IMR-90 (cell line): ENCODE results near the gene LAMC3. TPM values are rescaled to one million over a fixed set of nuclear protein-coding genes. Genes with fewer than 3 reads are reported as not detected.

Source experiments
- ATAC-seq: fragments of 200-7000 bp; cut with Tn5 transposase; 2 replicates; pipeline ENCODE4 v1.9.1; 2020; ENCODE audit warnings: low read depth, mild to moderate bottlenecking, moderate library complexity
- BruUV-seq: library from RNA; stranded (reverse); fragments of 400-500 nt; replicated peaks from 2 replicates; lab custom pipeline; 2021; lab: Mats Ljungman, UMichigan
- CTCF ChIA-PET: fragments of 300-600 bp; formaldehyde crosslinking; extraction: SDS; loops from one replicate; lab custom pipeline; 2021; ENCODE audit warnings: antibody characterized with exemption; lab: Yijun Ruan, JAX
- POLR2A ChIA-PET: fragments of 300-600 bp; sonication (Branson Sonifier 250); formaldehyde crosslinking; loops from one replicate; lab custom pipeline; 2022; ENCODE audit warnings: antibody characterized with exemption; ENCODE audit not compliant: unreplicated experiment; lab: Charles Lee
- DNase-seq: peaks from one replicate; pipeline ENCODE4 v3.0.0; 2013
- H2AFZ ChIP-seq: replicated peaks from 2 replicates; pipeline ENCODE3; 2013; ENCODE audit warnings: low read length, mild to moderate bottlenecking; ENCODE audit not compliant: poor library complexity
- H2AK5ac ChIP-seq: 2 replicates; pipeline ENCODE4 v1.6.1; 2013; ENCODE audit warnings: low read depth, low read length, inconsistent platforms
- H2AK9ac ChIP-seq: replicated peaks from 2 replicates; pipeline ENCODE3; 2013; ENCODE audit warnings: mild to moderate bottlenecking, low read depth, low read length, moderate library complexity; ENCODE audit not compliant: poor library complexity
- H2BK120ac ChIP-seq: 2 replicates; pipeline ENCODE4 v1.6.1; 2013; ENCODE audit warnings: low read depth, low read length, inconsistent platforms
- H2BK15ac ChIP-seq: 3 replicates; pipeline ENCODE4 v1.6.1; 2013; ENCODE audit warnings: low read depth, low read length, inconsistent platforms
- H2BK20ac ChIP-seq: 2 replicates; pipeline ENCODE4 v1.6.1; 2013; ENCODE audit warnings: low read depth, mild to moderate bottlenecking, inconsistent platforms, low read length, moderate library complexity
- H2BK5ac ChIP-seq: 2 replicates; pipeline ENCODE4 v1.6.1; 2013; ENCODE audit warnings: mild to moderate bottlenecking, low read depth, low read length, inconsistent platforms; ENCODE audit not compliant: poor library complexity, severe bottlenecking
- H3K14ac ChIP-seq: replicated peaks from 2 replicates; pipeline ENCODE4 v1.6.1; 2013; ENCODE audit warnings: low read depth, low read length, inconsistent platforms
- H3K18ac ChIP-seq: 2 replicates; pipeline ENCODE4 v1.6.1; 2013; ENCODE audit warnings: low read depth, low read length, control low read depth
- H3K23ac ChIP-seq: 2 replicates; pipeline ENCODE4 v1.6.1; 2013; ENCODE audit warnings: low read depth, low read length, inconsistent platforms
- H3K27ac ChIP-seq: 2 replicates; pipeline ENCODE4 v1.5.1; 2013; ENCODE audit warnings: mild to moderate bottlenecking, control low read depth, low read length; ENCODE audit not compliant: insufficient read depth
- H3K27me3 ChIP-seq: 2 replicates; pipeline ENCODE4 v1.6.1; 2013; ENCODE audit warnings: low read length; ENCODE audit not compliant: control insufficient read depth, insufficient read depth
- H3K36me3 ChIP-seq: 2 replicates; pipeline ENCODE4 v1.6.1; 2013; ENCODE audit warnings: low read length, mixed read lengths; ENCODE audit not compliant: control insufficient read depth, insufficient read depth
- H3K4ac ChIP-seq: 2 replicates; pipeline ENCODE4 v1.6.1; 2013; ENCODE audit warnings: low read depth, low read length, inconsistent platforms
- H3K4me1 ChIP-seq: 2 replicates; pipeline ENCODE4 v1.6.1; 2013; ENCODE audit warnings: low read length, mixed read lengths; ENCODE audit not compliant: control insufficient read depth, insufficient read depth
- H3K4me2 ChIP-seq: 2 replicates; pipeline ENCODE4 v1.6.1; 2013; ENCODE audit warnings: low read depth, mild to moderate bottlenecking, control low read depth, low read length, moderate library complexity
- H3K4me3 ChIP-seq: 2 replicates; pipeline ENCODE4 v1.5.1; 2013; ENCODE audit warnings: low read depth, mild to moderate bottlenecking, control low read depth, low read length, moderate library complexity; ENCODE audit not compliant: insufficient read depth
- H3K56ac ChIP-seq: 2 replicates; pipeline ENCODE4 v1.6.1; 2013; ENCODE audit warnings: low read length, inconsistent platforms; ENCODE audit not compliant: insufficient read depth; ENCODE audit errors: extremely low read depth
- H3K79me1 ChIP-seq, 2 experiments: 2 replicates each; pipeline ENCODE4 v1.6.1; 2013; ENCODE audit warnings: low read length in 2 of 2, inconsistent platforms in 1 of 2, low read depth in 1 of 2
- H3K9ac ChIP-seq: 2 replicates; pipeline ENCODE4 v1.6.1; 2013; ENCODE audit warnings: low read depth, low read length, control low read depth
- H3K9me1 ChIP-seq: 2 replicates; pipeline ENCODE4 v1.6.1; 2013; ENCODE audit warnings: low read length, inconsistent platforms; ENCODE audit not compliant: insufficient read depth
- H3K9me3 ChIP-seq: 2 replicates; pipeline ENCODE4 v1.6.1; 2013; ENCODE audit warnings: low read length; ENCODE audit not compliant: control insufficient read depth, insufficient read depth
- H4K20me1 ChIP-seq: 2 replicates; pipeline ENCODE4 v1.6.1; 2013; ENCODE audit warnings: low read length, inconsistent platforms; ENCODE audit not compliant: insufficient read depth
- H4K5ac ChIP-seq: 2 replicates; pipeline ENCODE4 v1.6.1; 2013; ENCODE audit warnings: mild to moderate bottlenecking, low read depth, low read length, control low read depth
- H4K8ac ChIP-seq, 2 experiments: 2 replicates each; pipeline ENCODE4 v1.6.1; 2013; ENCODE audit warnings: low read depth in 2 of 2, low read length in 2 of 2, control low read depth in 1 of 2, inconsistent platforms in 1 of 2
- H4K91ac ChIP-seq: 2 replicates; pipeline ENCODE4 v1.6.1; 2013; ENCODE audit warnings: low read depth, low read length, inconsistent platforms; ENCODE audit not compliant: insufficient read depth
- BHLHE40 ChIP-seq: fragments of 150-350 bp; IDR thresholded peaks from 2 replicates; pipeline ENCODE4 v1.6.1; 2016; ENCODE audit warnings: mild to moderate bottlenecking, low read depth, low read length
- CEBPB ChIP-seq: IDR thresholded peaks from 2 replicates; pipeline ENCODE4 v1.6.1; 2012; ENCODE audit warnings: low read depth, low read length, improper control_type of control experiment
- CHD1 ChIP-seq: IDR thresholded peaks from 2 replicates; pipeline ENCODE4 v1.6.1; 2012; ENCODE audit warnings: low read depth, low read length, improper control_type of control experiment
- FOS ChIP-seq: fragments of 150-350 bp; IDR thresholded peaks from 2 replicates; pipeline ENCODE4 v1.6.1; 2016; ENCODE audit warnings: low read depth, low read length
- MAFK ChIP-seq: IDR thresholded peaks from 2 replicates; pipeline ENCODE4 v1.6.1; 2012; ENCODE audit warnings: low read depth, low read length, improper control_type of control experiment
- MAZ ChIP-seq: IDR thresholded peaks from 2 replicates; pipeline ENCODE4 v1.6.1; 2012; ENCODE audit warnings: low read depth, mild to moderate bottlenecking, low read length, improper control_type of control experiment, moderate library complexity, borderline replicate concordance
- MXI1 ChIP-seq: IDR thresholded peaks from 2 replicates; pipeline ENCODE4 v1.6.1; 2012; ENCODE audit warnings: low read depth, mild to moderate bottlenecking, low read length, moderate library complexity, borderline replicate concordance
- NFE2L2 ChIP-seq: fragments of 150-350 bp; IDR thresholded peaks from 2 replicates; pipeline ENCODE4 v1.6.1; 2016; ENCODE audit warnings: low read depth, mild to moderate bottlenecking, low read length
- POLR2A ChIP-seq: IDR thresholded peaks from 2 replicates; pipeline ENCODE4 v1.6.1; 2012; ENCODE audit warnings: mild to moderate bottlenecking, low read depth, low read length
- RAD21 ChIP-seq: IDR thresholded peaks from 2 replicates; pipeline ENCODE4 v1.6.1; 2012; ENCODE audit warnings: low read length, improper control_type of control experiment
- RCOR1 ChIP-seq: IDR thresholded peaks from 2 replicates; pipeline ENCODE4 v1.6.1; 2012; ENCODE audit warnings: mild to moderate bottlenecking, low read length, improper control_type of control experiment; ENCODE audit not compliant: insufficient replicate concordance
- RFX5 ChIP-seq: IDR thresholded peaks from 2 replicates; pipeline ENCODE4 v1.8.0; 2012; ENCODE audit warnings: low read depth, mild to moderate bottlenecking, low read length, moderate library complexity
- SMC3 ChIP-seq: fragments of 150-350 bp; IDR thresholded peaks from 2 replicates; pipeline ENCODE4 v1.6.1; 2016; ENCODE audit warnings: low read depth, mild to moderate bottlenecking, antibody characterized with exemption, low read length, moderate library complexity
- WGBS, 2 experiments: methylation state at CpG; one replicate each; pipeline versions ENCODE4 v1.1.5 to v1.1.7; 2013; ENCODE audit warnings: missing lambda C conversion rate in 2 of 2; ENCODE audit not compliant: insufficient read length in 1 of 2; ENCODE audit errors: extremely low coverage in 2 of 2; 5-methylcytosine and 5-hydroxymethylcytosine counted together
- dilution Hi-C: fragments of 300-500 bp; cut with HindIII; formaldehyde crosslinking; loops from one replicate; pipeline ENCODE4 v1.14.3; 2018; ENCODE audit warnings: low sequenced_read_pairs; ENCODE audit not compliant: unreplicated experiment
- in situ Hi-C: fragments of 300-500 bp; cut with MboI; formaldehyde crosslinking; loops from 3 replicates; pipeline ENCODE4 v1.14.3; 2019; ENCODE audit warnings: low sequenced_read_pairs, inconsistent platforms, mixed read lengths
- intact Hi-C: fragments of 100-400 bp; cut with micrococcal nuclease; formaldehyde crosslinking; loops from 2 replicates; pipeline ENCODE4 v1.10.0; 2022
- polyA plus RNA-seq, 3 experiments: library from polyadenylated mRNA; depleted of rRNA; stranded (reverse); fragments of >200 nt; gene quantifications; 2 replicates each; pipeline ENCODE4 v1.2.3, GENCODE V29; 2012; ENCODE audit warnings: low replicate concordance in 1 of 3
- total RNA-seq: library from RNA; depleted of rRNA; stranded (reverse); fragments of >200 nt; gene quantifications from 2 replicates; pipeline ENCODE4 v1.2.3, GENCODE V29; 2012
- TF ChIP-seq, protein P1 (sequence below): conservative IDR thresholded peaks from 2 replicates; pipeline ENCODE4 v1.5.1; 2012; ENCODE audit warnings: mild to moderate bottlenecking, low read depth, low read length, improper control_type of control experiment
- TF ChIP-seq, protein P2 (sequence below): fragments of 150-350 bp; IDR thresholded peaks from 2 replicates; pipeline ENCODE4 v1.6.1; 2016; ENCODE audit warnings: low read depth, mild to moderate bottlenecking, low read length, moderate library complexity, borderline replicate concordance
- TF ChIP-seq, protein P3 (sequence below): fragments of 150-350 bp; IDR thresholded peaks from 2 replicates; pipeline ENCODE4 v1.6.1; 2017; ENCODE audit warnings: mild to moderate bottlenecking, antibody characterized with exemption, low read length, low read depth

The LAMC3 gene
- total and polyA plus RNA-seq, 2 of the 4 experiments (the other 2 are of a cell fraction), result not detected

DNA sequence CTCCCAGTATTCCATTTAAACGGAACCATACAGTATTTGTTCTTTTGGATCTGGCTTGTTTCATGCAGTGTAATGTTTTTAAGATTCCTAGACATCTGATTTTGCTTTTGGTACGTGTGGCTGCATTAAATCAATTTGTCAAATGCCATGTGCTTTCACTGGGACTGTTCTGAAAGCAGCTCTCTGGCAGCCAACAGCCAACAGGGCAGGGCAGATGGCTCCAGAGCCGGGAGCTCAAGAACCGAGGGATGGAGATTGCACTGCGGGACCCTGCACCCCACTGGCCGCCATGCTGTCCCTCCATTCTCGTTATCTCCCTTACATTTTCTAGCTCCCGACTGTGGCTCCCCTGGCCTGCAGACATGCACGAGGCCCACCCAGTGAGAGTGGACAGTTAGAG lies 54.0 kb downstream of the LAMC3 start:
- H3K9me1 ChIP-seq, result no peaks in the 10 kb centered on the region; the same call in 1 of the 2 replicates
- no peak overlapping the region for H3K14ac ChIP-seq
- ChIA-PET CTCF (no interaction called here), POLR2A (no interaction called here)
- no peak overlapping the region for H2AFZ ChIP-seq
- no peak overlapping the region for H3K18ac ChIP-seq
- H2AK5ac ChIP-seq, result no peak overlapping the region
- no TSS peak for BruUV-seq
- in situ Hi-C loops, result no loop called here
- H4K8ac ChIP-seq, result no peak overlapping the region
- H3K27ac ChIP-seq, result no peak overlapping the region
- H3K36me3 ChIP-seq, result no peaks in the 10 kb centered on the region
- no peaks in the 10 kb centered on the region for H3K9me3 ChIP-seq
- H4K20me1 ChIP-seq, result no peaks in the 10 kb centered on the region
- no peak overlapping the region for H4K5ac ChIP-seq
- dilution Hi-C loops, result no loop called here
- no peak overlapping the region for H3K23ac ChIP-seq
- ATAC-seq, result no peak
- TF ChIP-seq MAFK (no peak), RCOR1 (no peak), SMC3 (no peak), MXI1 (no peak), POLR2A (no peak), MAZ (no peak), FOS (no peak), RAD21 (no peak), RFX5 (no peak), CEBPB (no peak), CHD1 (no peak), BHLHE40 (no peak), NFE2L2 (no peak)
- TF ChIP-seq, protein P1, sequence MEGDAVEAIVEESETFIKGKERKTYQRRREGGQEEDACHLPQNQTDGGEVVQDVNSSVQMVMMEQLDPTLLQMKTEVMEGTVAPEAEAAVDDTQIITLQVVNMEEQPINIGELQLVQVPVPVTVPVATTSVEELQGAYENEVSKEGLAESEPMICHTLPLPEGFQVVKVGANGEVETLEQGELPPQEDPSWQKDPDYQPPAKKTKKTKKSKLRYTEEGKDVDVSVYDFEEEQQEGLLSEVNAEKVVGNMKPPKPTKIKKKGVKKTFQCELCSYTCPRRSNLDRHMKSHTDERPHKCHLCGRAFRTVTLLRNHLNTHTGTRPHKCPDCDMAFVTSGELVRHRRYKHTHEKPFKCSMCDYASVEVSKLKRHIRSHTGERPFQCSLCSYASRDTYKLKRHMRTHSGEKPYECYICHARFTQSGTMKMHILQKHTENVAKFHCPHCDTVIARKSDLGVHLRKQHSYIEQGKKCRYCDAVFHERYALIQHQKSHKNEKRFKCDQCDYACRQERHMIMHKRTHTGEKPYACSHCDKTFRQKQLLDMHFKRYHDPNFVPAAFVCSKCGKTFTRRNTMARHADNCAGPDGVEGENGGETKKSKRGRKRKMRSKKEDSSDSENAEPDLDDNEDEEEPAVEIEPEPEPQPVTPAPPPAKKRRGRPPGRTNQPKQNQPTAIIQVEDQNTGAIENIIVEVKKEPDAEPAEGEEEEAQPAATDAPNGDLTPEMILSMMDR, result no peak
- TF ChIP-seq, protein P2, sequence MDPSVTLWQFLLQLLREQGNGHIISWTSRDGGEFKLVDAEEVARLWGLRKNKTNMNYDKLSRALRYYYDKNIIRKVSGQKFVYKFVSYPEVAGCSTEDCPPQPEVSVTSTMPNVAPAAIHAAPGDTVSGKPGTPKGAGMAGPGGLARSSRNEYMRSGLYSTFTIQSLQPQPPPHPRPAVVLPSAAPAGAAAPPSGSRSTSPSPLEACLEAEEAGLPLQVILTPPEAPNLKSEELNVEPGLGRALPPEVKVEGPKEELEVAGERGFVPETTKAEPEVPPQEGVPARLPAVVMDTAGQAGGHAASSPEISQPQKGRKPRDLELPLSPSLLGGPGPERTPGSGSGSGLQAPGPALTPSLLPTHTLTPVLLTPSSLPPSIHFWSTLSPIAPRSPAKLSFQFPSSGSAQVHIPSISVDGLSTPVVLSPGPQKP, result no peak
- TF ChIP-seq, protein P3, sequence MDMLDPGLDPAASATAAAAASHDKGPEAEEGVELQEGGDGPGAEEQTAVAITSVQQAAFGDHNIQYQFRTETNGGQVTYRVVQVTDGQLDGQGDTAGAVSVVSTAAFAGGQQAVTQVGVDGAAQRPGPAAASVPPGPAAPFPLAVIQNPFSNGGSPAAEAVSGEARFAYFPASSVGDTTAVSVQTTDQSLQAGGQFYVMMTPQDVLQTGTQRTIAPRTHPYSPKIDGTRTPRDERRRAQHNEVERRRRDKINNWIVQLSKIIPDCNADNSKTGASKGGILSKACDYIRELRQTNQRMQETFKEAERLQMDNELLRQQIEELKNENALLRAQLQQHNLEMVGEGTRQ, result no peak
- no peak overlapping the region for H3K4ac ChIP-seq
- no peak overlapping the region for H2BK120ac ChIP-seq
- no peak overlapping the region for H3K56ac ChIP-seq
- H3K4me2 ChIP-seq, result no peak overlapping the region
- H2AK9ac ChIP-seq, result no peak overlapping the region
- intact Hi-C loops, result no loop called here
- H4K91ac ChIP-seq, result no peak overlapping the region
- 92% methylated on average over 2 of the region's 9 CpGs; no CpG with 5 or more reads in 1 of the 2 experiments for WGBS, 2 experiments
- peaks cover 21% of the 10 kb centered on the region for H3K27me3 ChIP-seq
- no peaks in the 10 kb centered on the region for H3K4me1 ChIP-seq
- no peak overlapping the region for H3K4me3 ChIP-seq
- H2BK20ac ChIP-seq, result no peak overlapping the region
- no peak overlapping the region for H2BK5ac ChIP-seq
- DNase-seq, result no peak
- H2BK15ac ChIP-seq, result no peak overlapping the region
- H3K9ac ChIP-seq, result no peak overlapping the region
- H3K79me1 ChIP-seq, result no peaks in the 10 kb centered on the region
